Measurements from ENCODE around the gene KRTAP5-6. TPM values are rescaled to one million over a fixed set of nuclear protein-coding genes. Genes with fewer than 3 reads are reported as not detected.
"Not testable (repeated sequence)": the region's sequence is repeated elsewhere in the genome, so short reads cannot be mapped to it uniquely, and the experiment has no call there.

The KRTAP5-6 gene
- total and polyA plus RNA-seq, 4 donors = not detected

GRCh38 chr11:1683216-1683615 is 13.8 kb upstream of the KRTAP5-6 start:
- not testable (repeated sequence) for H3K4me3 ChIP-seq (ENCODE audit: low read depth, low read length); H3K9me3 ChIP-seq (ENCODE audit: control insufficient read depth, insufficient read depth, low read length); H3K27me3 ChIP-seq (ENCODE audit: control insufficient read depth, insufficient read depth, low read length); DNase-seq (ENCODE audit: low read depth in 4 of 6, low spot score in 6 of 6); H3K27ac ChIP-seq (ENCODE audit: low read depth, low read length); H3K4me1 ChIP-seq (ENCODE audit: control insufficient read depth, insufficient read depth, low read length); H3K36me3 ChIP-seq (ENCODE audit: control insufficient read depth, insufficient read depth, low read length)
- WGBS (ENCODE audit: insufficient coverage) = 90% methylated on average over 14 of the region's 19 CpGs

- H3K9me3 ChIP-seq (ENCODE audit: control insufficient read depth, insufficient read depth, low read length); H3K36me3 ChIP-seq (ENCODE audit: control insufficient read depth, insufficient read depth, low read length); H3K4me3 ChIP-seq (ENCODE audit: low read depth, low read length); H3K27ac ChIP-seq (ENCODE audit: low read depth, low read length); DNase-seq (ENCODE audit: low read depth in 4 of 6, low spot score in 6 of 6); H3K4me1 ChIP-seq (ENCODE audit: control insufficient read depth, insufficient read depth, low read length); H3K27me3 ChIP-seq (ENCODE audit: control insufficient read depth, insufficient read depth, low read length): not testable (repeated sequence)
- no CpG with 5 or more reads among the region's 24 CpGs for WGBS (ENCODE audit: insufficient coverage)
Observed at GRCh38 chr11:1683904-1684572, 13.0 kb upstream of the KRTAP5-6 start.

- 86% methylated on average over 7 of the region's 18 CpGs for WGBS (ENCODE audit: insufficient coverage)
- DNase-seq (ENCODE audit: low read depth in 4 of 6, low spot score in 6 of 6); H3K9me3 ChIP-seq (ENCODE audit: control insufficient read depth, insufficient read depth, low read length); H3K36me3 ChIP-seq (ENCODE audit: control insufficient read depth, insufficient read depth, low read length); H3K27ac ChIP-seq (ENCODE audit: low read depth, low read length); H3K27me3 ChIP-seq (ENCODE audit: control insufficient read depth, insufficient read depth, low read length); H3K4me1 ChIP-seq (ENCODE audit: control insufficient read depth, insufficient read depth, low read length); H3K4me3 ChIP-seq (ENCODE audit: low read depth, low read length): not testable (repeated sequence)
Observed at GRCh38 chr11:1684886-1685874, 11.8 kb upstream of the KRTAP5-6 start.

- H3K36me3 ChIP-seq (ENCODE audit: control insufficient read depth, insufficient read depth, low read length); H3K4me3 ChIP-seq (ENCODE audit: low read depth, low read length); H3K9me3 ChIP-seq (ENCODE audit: control insufficient read depth, insufficient read depth, low read length); H3K27ac ChIP-seq (ENCODE audit: low read depth, low read length); H3K27me3 ChIP-seq (ENCODE audit: control insufficient read depth, insufficient read depth, low read length); H3K4me1 ChIP-seq (ENCODE audit: control insufficient read depth, insufficient read depth, low read length); DNase-seq (ENCODE audit: low read depth in 4 of 6, low spot score in 6 of 6): not testable (repeated sequence)
- 85% methylated on average over 10 of the region's 15 CpGs for WGBS (ENCODE audit: insufficient coverage)
Observed at GRCh38 chr11:1686220-1686619, 10.8 kb upstream of the KRTAP5-6 start.

GRCh38 chr11:1688336-1688947 is 8.6 kb upstream of the KRTAP5-6 start:
- 52% methylated on average over 8 of the region's 19 CpGs for WGBS (ENCODE audit: insufficient coverage)
- H3K4me3 ChIP-seq (ENCODE audit: low read depth, low read length); DNase-seq (ENCODE audit: low read depth in 4 of 6, low spot score in 6 of 6); H3K27ac ChIP-seq (ENCODE audit: low read depth, low read length); H3K9me3 ChIP-seq (ENCODE audit: control insufficient read depth, insufficient read depth, low read length); H3K27me3 ChIP-seq (ENCODE audit: control insufficient read depth, insufficient read depth, low read length); H3K36me3 ChIP-seq (ENCODE audit: control insufficient read depth, insufficient read depth, low read length): not testable (repeated sequence)
- peaks cover 18% of the 10 kb centered on the region for H3K4me1 ChIP-seq (ENCODE audit: control insufficient read depth, insufficient read depth, low read length)

GRCh38 chr11:1689250-1690166 is 7.5 kb upstream of the KRTAP5-6 start:
- 82% methylated on average over 17 of the region's 32 CpGs for WGBS (ENCODE audit: insufficient coverage)
- not testable (repeated sequence) for DNase-seq (ENCODE audit: low read depth in 4 of 6, low spot score in 6 of 6); H3K36me3 ChIP-seq (ENCODE audit: control insufficient read depth, insufficient read depth, low read length)

GRCh38 chr11:1690167-1691025 is 6.6 kb upstream of the KRTAP5-6 start:
- H3K36me3 ChIP-seq (ENCODE audit: control insufficient read depth, insufficient read depth, low read length) = no peaks in the 10 kb centered on the region
- no peak overlapping the region for H3K27ac ChIP-seq (ENCODE audit: low read depth, low read length)
- 68% methylated on average over 22 of the region's 22 CpGs for WGBS (ENCODE audit: insufficient coverage)
- H3K9me3 ChIP-seq (ENCODE audit: control insufficient read depth, insufficient read depth, low read length) = no peaks in the 10 kb centered on the region
- H3K4me3 ChIP-seq (ENCODE audit: low read depth, low read length) = no peak overlapping the region
- no peak for DNase-seq (ENCODE audit: low read depth in 4 of 6, low spot score in 6 of 6)
- H3K4me1 ChIP-seq (ENCODE audit: control insufficient read depth, insufficient read depth, low read length) = peaks cover 29% of the 10 kb centered on the region
- H3K27me3 ChIP-seq (ENCODE audit: control insufficient read depth, insufficient read depth, low read length) = no peaks in the 10 kb centered on the region

More at GRCh38 chr11:1689250-1690166, 7.5 kb upstream of the KRTAP5-6 start:
- not testable (repeated sequence) for H3K9me3 ChIP-seq (ENCODE audit: control insufficient read depth, insufficient read depth, low read length); H3K4me3 ChIP-seq (ENCODE audit: low read depth, low read length); H3K27ac ChIP-seq (ENCODE audit: low read depth, low read length); H3K27me3 ChIP-seq (ENCODE audit: control insufficient read depth, insufficient read depth, low read length)
- peaks cover 28% of the 10 kb centered on the region for H3K4me1 ChIP-seq (ENCODE audit: control insufficient read depth, insufficient read depth, low read length)

- Histone ChIP-seq H3K27me3 (ENCODE audit: control insufficient read depth, insufficient read depth, low read length) (no peaks in the 10 kb centered on the region), H3K4me1 (ENCODE audit: control insufficient read depth, insufficient read depth, low read length) (peaks cover 29% of the 10 kb centered on the region), H3K36me3 (ENCODE audit: control insufficient read depth, insufficient read depth, low read length) (no peaks in the 10 kb centered on the region), H3K9me3 (ENCODE audit: control insufficient read depth, insufficient read depth, low read length) (no peaks in the 10 kb centered on the region), H3K4me3 (ENCODE audit: low read depth, low read length) (no peak overlapping the region), H3K27ac (ENCODE audit: low read depth, low read length) (no peak overlapping the region)
- DNase-seq (ENCODE audit: low read depth in 4 of 6, low spot score in 6 of 6) = no peak
- WGBS (ENCODE audit: insufficient coverage) = 69% methylated on average over 15 of the region's 16 CpGs
Observed at GRCh38 chr11:1691026-1691877, 5.7 kb upstream of the KRTAP5-6 start.

Data from spinal cord (tissue), 10 donors.